ENCODE measurements around the gene DICER1. TPM values are rescaled to one million over a fixed set of nuclear protein-coding genes. Genes with fewer than 3 reads are reported as not detected.

The DICER1 gene
- polyA plus RNA-seq, 1 donor from 2014 or later: 93.8 TPM

DNA sequence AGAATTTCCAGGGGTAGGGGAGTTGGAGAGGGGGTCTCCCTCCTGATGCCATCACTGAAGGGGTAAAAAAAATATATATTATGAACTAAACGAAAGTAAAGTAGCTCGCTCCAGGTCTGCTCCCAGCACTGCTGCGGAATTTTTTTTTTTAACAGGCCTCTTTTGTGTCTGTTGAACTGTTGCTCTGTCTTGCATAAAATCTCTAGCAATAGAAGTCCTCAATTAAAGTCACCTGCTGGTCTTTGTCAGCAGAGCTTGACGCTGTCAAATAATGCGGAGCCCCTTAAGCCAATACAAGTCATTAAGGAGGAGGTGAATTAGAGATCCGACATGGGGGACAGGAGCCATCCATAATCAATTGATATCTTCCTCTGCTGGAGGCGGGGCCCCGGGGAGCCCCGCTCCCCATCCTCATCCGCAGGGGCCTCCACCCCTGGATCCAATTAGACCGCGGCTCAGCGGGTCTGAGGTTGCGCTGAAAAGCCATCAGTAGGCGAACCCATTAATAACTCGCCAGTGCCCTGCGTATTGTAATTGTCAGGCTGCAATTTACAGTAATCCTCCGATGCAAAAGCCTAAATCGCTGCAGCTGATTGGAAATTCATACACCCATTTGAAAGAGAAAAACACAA, 85.6 kb downstream of the DICER1 start:
- Histone ChIP-seq H3K9ac (ENCODE audit: low read length) (peak overlapping the region; percentile 29), H3K36me3 (ENCODE audit: insufficient read depth, low read length) (no peaks in the 10 kb centered on the region), H3K27ac (ENCODE audit: low read length) (no peak overlapping the region), H4K20me1 (ENCODE audit: insufficient read depth) (no peaks in the 10 kb centered on the region), H2AFZ (ENCODE audit: low read depth, low read length) (no peak overlapping the region), H3K4me2 (ENCODE audit: low read length) (peak overlapping the region; percentile 48), H3K9me2 (ENCODE audit: insufficient read depth, low read length) (no peaks in the 10 kb centered on the region), H3K27me3 (ENCODE audit: insufficient read depth, low read depth, low read length) (no peaks in the 10 kb centered on the region), H3K79me2 (replicated peaks; ENCODE audit: insufficient read depth, low read length) (no peaks in the 10 kb centered on the region), H3K9me3 (ENCODE audit: low read length) (no peaks in the 10 kb centered on the region), H3F3A (ENCODE audit: insufficient read depth, low read length, poor library complexity, severe bottlenecking) (no peaks in the 10 kb centered on the region), H3K4me3 (ENCODE audit: low read length) (peak overlapping the region; percentile 49)
- TF ChIP-seq EP300 (conservative IDR thresholded peaks at IDR 0.05; ENCODE audit: poor library complexity, severe bottlenecking): no peak
- no peak for TF ChIP-seq MXI1 (conservative IDR thresholded peaks at IDR 0.05; ENCODE audit: poor library complexity, severe bottlenecking)
- no peak for TF ChIP-seq TAF1 (IDR thresholded peaks at IDR 0.05; ENCODE audit: low read depth)
- no peak for TF ChIP-seq RAD21 (conservative IDR thresholded peaks at IDR 0.05)
- TF ChIP-seq, protein P1, sequence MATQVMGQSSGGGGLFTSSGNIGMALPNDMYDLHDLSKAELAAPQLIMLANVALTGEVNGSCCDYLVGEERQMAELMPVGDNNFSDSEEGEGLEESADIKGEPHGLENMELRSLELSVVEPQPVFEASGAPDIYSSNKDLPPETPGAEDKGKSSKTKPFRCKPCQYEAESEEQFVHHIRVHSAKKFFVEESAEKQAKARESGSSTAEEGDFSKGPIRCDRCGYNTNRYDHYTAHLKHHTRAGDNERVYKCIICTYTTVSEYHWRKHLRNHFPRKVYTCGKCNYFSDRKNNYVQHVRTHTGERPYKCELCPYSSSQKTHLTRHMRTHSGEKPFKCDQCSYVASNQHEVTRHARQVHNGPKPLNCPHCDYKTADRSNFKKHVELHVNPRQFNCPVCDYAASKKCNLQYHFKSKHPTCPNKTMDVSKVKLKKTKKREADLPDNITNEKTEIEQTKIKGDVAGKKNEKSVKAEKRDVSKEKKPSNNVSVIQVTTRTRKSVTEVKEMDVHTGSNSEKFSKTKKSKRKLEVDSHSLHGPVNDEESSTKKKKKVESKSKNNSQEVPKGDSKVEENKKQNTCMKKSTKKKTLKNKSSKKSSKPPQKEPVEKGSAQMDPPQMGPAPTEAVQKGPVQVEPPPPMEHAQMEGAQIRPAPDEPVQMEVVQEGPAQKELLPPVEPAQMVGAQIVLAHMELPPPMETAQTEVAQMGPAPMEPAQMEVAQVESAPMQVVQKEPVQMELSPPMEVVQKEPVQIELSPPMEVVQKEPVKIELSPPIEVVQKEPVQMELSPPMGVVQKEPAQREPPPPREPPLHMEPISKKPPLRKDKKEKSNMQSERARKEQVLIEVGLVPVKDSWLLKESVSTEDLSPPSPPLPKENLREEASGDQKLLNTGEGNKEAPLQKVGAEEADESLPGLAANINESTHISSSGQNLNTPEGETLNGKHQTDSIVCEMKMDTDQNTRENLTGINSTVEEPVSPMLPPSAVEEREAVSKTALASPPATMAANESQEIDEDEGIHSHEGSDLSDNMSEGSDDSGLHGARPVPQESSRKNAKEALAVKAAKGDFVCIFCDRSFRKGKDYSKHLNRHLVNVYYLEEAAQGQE (IDR thresholded peaks at IDR 0.05; ENCODE audit: borderline replicate concordance): no peak
- TF ChIP-seq, protein P2, sequence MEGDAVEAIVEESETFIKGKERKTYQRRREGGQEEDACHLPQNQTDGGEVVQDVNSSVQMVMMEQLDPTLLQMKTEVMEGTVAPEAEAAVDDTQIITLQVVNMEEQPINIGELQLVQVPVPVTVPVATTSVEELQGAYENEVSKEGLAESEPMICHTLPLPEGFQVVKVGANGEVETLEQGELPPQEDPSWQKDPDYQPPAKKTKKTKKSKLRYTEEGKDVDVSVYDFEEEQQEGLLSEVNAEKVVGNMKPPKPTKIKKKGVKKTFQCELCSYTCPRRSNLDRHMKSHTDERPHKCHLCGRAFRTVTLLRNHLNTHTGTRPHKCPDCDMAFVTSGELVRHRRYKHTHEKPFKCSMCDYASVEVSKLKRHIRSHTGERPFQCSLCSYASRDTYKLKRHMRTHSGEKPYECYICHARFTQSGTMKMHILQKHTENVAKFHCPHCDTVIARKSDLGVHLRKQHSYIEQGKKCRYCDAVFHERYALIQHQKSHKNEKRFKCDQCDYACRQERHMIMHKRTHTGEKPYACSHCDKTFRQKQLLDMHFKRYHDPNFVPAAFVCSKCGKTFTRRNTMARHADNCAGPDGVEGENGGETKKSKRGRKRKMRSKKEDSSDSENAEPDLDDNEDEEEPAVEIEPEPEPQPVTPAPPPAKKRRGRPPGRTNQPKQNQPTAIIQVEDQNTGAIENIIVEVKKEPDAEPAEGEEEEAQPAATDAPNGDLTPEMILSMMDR (IDR thresholded peaks at IDR 0.05; ENCODE audit: poor library complexity, severe bottlenecking): no peak
- TF ChIP-seq EZH2 (IDR thresholded peaks at IDR 0.05; ENCODE audit: borderline replicate concordance, insufficient read depth, low read length, poor library complexity, severe bottlenecking): no peak
- no peak for TF ChIP-seq SMC3 (conservative IDR thresholded peaks at IDR 0.05; ENCODE audit: poor library complexity)
- no peak for TF ChIP-seq POLR2AphosphoS5 (IDR thresholded peaks at IDR 0.05)

DNA sequence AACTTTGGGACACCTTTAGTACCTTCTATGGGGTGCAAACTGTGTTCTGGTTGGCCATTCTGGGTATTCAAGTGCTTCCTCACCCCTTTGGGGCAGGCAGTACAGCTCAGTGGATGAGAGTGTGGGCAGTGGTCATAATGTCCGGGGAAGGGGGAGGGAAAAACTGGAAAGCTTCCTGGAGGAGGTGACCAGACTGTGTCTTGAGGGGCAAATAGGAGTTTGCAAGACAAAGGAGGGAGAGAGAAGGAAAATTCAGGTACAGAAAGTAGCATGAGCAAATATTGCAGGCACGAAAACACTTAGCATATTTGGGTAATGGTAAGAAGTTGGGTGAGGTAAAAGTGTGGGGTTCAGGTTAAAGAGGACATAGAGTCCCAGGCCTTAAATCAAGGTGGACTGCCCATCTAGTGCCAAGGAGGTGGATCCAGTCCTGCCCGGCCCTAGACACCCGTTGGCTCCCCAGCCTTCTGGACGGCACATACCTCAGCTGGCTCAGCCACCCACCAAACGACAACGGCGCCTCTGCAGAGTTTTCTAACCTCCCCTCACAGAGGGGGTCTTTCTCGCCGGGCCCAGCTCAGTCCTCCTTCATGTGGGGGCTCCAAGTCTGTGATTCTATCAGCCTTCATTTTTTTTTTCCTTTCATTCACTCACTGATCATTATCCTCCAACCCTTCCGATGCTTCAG, 86.4 kb downstream of the DICER1 start:
- Histone ChIP-seq H3K27ac (ENCODE audit: low read length) (no peak overlapping the region), H3K79me2 (replicated peaks; ENCODE audit: insufficient read depth, low read length) (no peaks in the 10 kb centered on the region), H4K20me1 (ENCODE audit: insufficient read depth) (no peaks in the 10 kb centered on the region), H3F3A (ENCODE audit: insufficient read depth, low read length, poor library complexity, severe bottlenecking) (no peaks in the 10 kb centered on the region), H3K36me3 (ENCODE audit: insufficient read depth, low read length) (no peaks in the 10 kb centered on the region), H3K9ac (ENCODE audit: low read length) (no peak overlapping the region), H3K9me2 (ENCODE audit: insufficient read depth, low read length) (no peaks in the 10 kb centered on the region), H2AFZ (ENCODE audit: low read depth, low read length) (no peak overlapping the region), H3K9me3 (ENCODE audit: low read length) (no peaks in the 10 kb centered on the region), H3K4me3 (ENCODE audit: low read length) (no peak overlapping the region), H3K27me3 (ENCODE audit: insufficient read depth, low read depth, low read length) (no peaks in the 10 kb centered on the region), H3K4me2 (ENCODE audit: low read length) (no peak overlapping the region)
- TF ChIP-seq TAF1 (IDR thresholded peaks at IDR 0.05; ENCODE audit: low read depth) (no peak), MXI1 (conservative IDR thresholded peaks at IDR 0.05; ENCODE audit: poor library complexity, severe bottlenecking) (no peak), POLR2AphosphoS5 (IDR thresholded peaks at IDR 0.05) (no peak), RAD21 (conservative IDR thresholded peaks at IDR 0.05) (no peak), EZH2 (IDR thresholded peaks at IDR 0.05; ENCODE audit: borderline replicate concordance, insufficient read depth, low read length, poor library complexity, severe bottlenecking) (no peak), SMC3 (conservative IDR thresholded peaks at IDR 0.05; ENCODE audit: poor library complexity) (no peak)
- TF ChIP-seq, protein P2 (IDR thresholded peaks at IDR 0.05; ENCODE audit: poor library complexity, severe bottlenecking): no peak

Data from neural cell (in vitro differentiated cells).